ENCODE data around the gene TM9SF3.

- TF ChIP-seq CTCF (IDR thresholded peaks at IDR 0.05; ENCODE audit: insufficient read depth, low read length, poor library complexity, severe bottlenecking) (no peak), EZH2phosphoT487 (conservative IDR thresholded peaks at IDR 0.05; ENCODE audit: low read length) (no peak)
Measured at GRCh38 chr10:96576277-96576980, 10.4 kb downstream of the TM9SF3 start.
